Measurements from ENCODE around the gene DDR2.

The DDR2 gene

DNA sequence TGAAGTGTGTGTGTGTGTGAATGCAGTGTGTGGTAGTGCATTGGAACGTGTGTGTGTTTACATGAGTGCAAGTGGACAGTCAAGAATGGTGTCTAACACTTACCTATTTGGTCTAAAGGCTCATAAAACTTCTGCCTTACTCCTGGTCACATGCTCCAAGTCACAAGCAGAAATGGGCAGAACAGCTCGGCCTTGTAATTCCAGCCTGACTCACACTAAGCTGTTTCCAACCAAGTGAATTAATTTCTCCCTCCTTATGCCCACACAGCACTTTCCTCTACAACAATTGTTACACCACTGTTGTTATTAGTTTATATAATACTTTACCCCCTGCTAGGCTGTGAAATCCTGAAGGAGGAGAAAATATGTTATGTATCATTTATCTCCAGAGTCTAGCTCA lies 43.8 kb downstream of the DDR2 start:
- Histone ChIP-seq H3K36me3 (ENCODE audit: control insufficient read depth, insufficient read depth, low read length) (no peaks in the 10 kb centered on the region), H2BK120ac (ENCODE audit: low read depth, low read length) (no peak overlapping the region), H3K56ac (ENCODE audit: low read length) (no peak overlapping the region), H2BK15ac (replicated peaks; ENCODE audit: low read depth) (no peak overlapping the region), H3K79me1 (ENCODE audit: low read length) (no peaks in the 10 kb centered on the region), H4K8ac (ENCODE audit: low read depth, low read length) (no peak overlapping the region), H3K18ac (ENCODE audit: low read length) (no peak overlapping the region), H3K23ac (ENCODE audit: low read length) (no peak overlapping the region), H3K4ac (ENCODE audit: low read depth, low read length) (no peak overlapping the region), H3K4me3 (ENCODE audit: low read length) (no peak overlapping the region), H3K4me1 (ENCODE audit: control insufficient read depth, low read depth, low read length) (no peaks in the 10 kb centered on the region), H2BK5ac (ENCODE audit: low read length) (no peak overlapping the region), H2AK5ac (ENCODE audit: low read length) (no peak overlapping the region), H3K27me3 (ENCODE audit: insufficient read depth, low read length, poor library complexity) (no peaks in the 10 kb centered on the region), H3K79me2 (ENCODE audit: control insufficient read depth, insufficient read depth, low read length) (no peaks in the 10 kb centered on the region), H3K27ac (ENCODE audit: low read depth, low read length) (no peak overlapping the region), H4K5ac (ENCODE audit: low read length) (no peak overlapping the region), H3K9ac (ENCODE audit: low read length) (no peak overlapping the region), H3K4me2 (ENCODE audit: low read length) (no peak overlapping the region)
- no CpG with 5 or more reads among the region's 2 CpGs for WGBS (ENCODE audit: extremely low coverage, insufficient coverage, low lambda C conversion rate)
- DNase-seq = no peak

DNA sequence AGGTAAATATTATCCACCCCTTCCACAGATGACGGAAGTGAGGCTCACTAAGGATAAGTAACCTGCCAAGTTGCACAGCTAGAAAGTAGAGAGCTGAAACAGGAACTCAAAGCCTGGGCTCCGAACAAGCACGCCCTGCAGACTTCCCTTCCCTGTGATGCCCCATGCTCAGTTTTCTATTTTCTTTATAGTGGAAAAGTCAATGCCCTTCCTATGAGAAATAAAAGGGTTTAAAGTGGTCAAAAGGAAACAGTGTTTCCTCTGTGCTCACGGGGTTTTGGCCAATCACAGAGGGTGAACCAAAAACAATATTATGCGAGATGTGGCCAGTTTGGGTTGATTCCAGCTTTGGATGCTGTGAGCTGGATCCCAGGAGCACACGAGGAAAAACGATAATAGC lies 44.5 kb downstream of the DDR2 start:
- H3K56ac ChIP-seq (ENCODE audit: low read length) = no peak overlapping the region
- H2BK120ac ChIP-seq (ENCODE audit: low read depth, low read length) = no peak overlapping the region
- H3K27me3 ChIP-seq (ENCODE audit: insufficient read depth, low read length, poor library complexity) = no peaks in the 10 kb centered on the region
- H3K9ac ChIP-seq (ENCODE audit: low read length) = no peak overlapping the region
- no peak overlapping the region for H3K4ac ChIP-seq (ENCODE audit: low read depth, low read length)
- H3K4me3 ChIP-seq (ENCODE audit: low read length) = no peak overlapping the region
- H3K4me1 ChIP-seq (ENCODE audit: control insufficient read depth, low read depth, low read length) = no peaks in the 10 kb centered on the region
- no peak overlapping the region for H4K8ac ChIP-seq (ENCODE audit: low read depth, low read length)
- no CpG with 5 or more reads among the region's 7 CpGs for WGBS (ENCODE audit: extremely low coverage, insufficient coverage, low lambda C conversion rate)
- no peaks in the 10 kb centered on the region for H3K79me1 ChIP-seq (ENCODE audit: low read length)
- H4K5ac ChIP-seq (ENCODE audit: low read length) = no peak overlapping the region
- DNase-seq = no peak
- H3K4me2 ChIP-seq (ENCODE audit: low read length) = no peak overlapping the region
- H3K36me3 ChIP-seq (ENCODE audit: control insufficient read depth, insufficient read depth, low read length) = no peaks in the 10 kb centered on the region
- no peak overlapping the region for H3K18ac ChIP-seq (ENCODE audit: low read length)
- H3K27ac ChIP-seq (ENCODE audit: low read depth, low read length) = no peak overlapping the region
- H2BK15ac ChIP-seq (replicated peaks; ENCODE audit: low read depth) = no peak overlapping the region
- H2AK5ac ChIP-seq (ENCODE audit: low read length) = no peak overlapping the region
- no peak overlapping the region for H2BK5ac ChIP-seq (ENCODE audit: low read length)
- H3K79me2 ChIP-seq (ENCODE audit: control insufficient read depth, insufficient read depth, low read length) = no peaks in the 10 kb centered on the region
- H3K23ac ChIP-seq (ENCODE audit: low read length) = no peak overlapping the region

DNA sequence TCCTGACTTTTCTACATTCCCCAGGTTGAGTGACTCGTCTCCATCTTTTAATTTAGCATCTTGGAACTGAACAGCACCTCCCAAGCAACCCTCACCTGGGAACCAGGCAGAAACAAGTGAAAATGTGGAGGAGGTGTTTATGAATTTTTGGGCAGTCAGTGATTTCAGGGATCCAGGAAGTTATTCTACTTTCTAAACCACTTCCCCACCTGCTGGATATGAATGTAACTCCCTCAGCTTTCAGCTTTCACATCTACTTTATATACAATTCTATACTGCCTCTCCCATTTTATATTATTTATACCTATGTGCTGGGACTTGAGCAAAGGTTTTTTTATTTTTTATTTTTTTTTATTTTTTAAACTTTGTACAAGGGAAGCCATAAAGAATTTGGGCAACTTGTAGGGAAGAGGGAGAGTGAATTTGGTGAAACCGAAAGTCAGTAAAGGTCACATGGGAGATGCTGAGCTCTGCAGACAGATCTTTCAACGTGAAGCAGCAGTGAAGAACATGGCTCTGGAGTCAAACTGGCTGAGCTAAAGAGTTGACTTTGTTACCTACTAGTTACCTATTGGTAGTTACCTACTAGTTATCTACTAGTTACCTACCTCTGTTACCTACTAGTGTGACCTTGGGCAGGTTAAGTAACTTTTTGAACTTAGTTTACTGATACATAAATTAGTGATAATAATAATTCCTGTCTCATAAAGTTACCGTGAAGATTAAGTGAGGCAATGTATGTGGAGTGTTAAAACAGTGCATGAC lies 45.5 kb downstream of the DDR2 start:
- H2AK5ac ChIP-seq (ENCODE audit: low read length) = no peak overlapping the region
- no peaks in the 10 kb centered on the region for H3K79me2 ChIP-seq (ENCODE audit: control insufficient read depth, insufficient read depth, low read length)
- no CpG with 5 or more reads among the region's 4 CpGs for WGBS (ENCODE audit: extremely low coverage, insufficient coverage, low lambda C conversion rate)
- H2BK120ac ChIP-seq (ENCODE audit: low read depth, low read length) = no peak overlapping the region
- no peak overlapping the region for H2BK5ac ChIP-seq (ENCODE audit: low read length)
- no peak overlapping the region for H3K9ac ChIP-seq (ENCODE audit: low read length)
- no peak overlapping the region for H3K18ac ChIP-seq (ENCODE audit: low read length)
- H3K56ac ChIP-seq (ENCODE audit: low read length) = no peak overlapping the region
- H3K27me3 ChIP-seq (ENCODE audit: insufficient read depth, low read length, poor library complexity) = no peaks in the 10 kb centered on the region
- H2BK15ac ChIP-seq (replicated peaks; ENCODE audit: low read depth) = no peak overlapping the region
- no peak overlapping the region for H3K23ac ChIP-seq (ENCODE audit: low read length)
- H4K5ac ChIP-seq (ENCODE audit: low read length) = no peak overlapping the region
- no peak overlapping the region for H3K4me3 ChIP-seq (ENCODE audit: low read length)
- H3K4me1 ChIP-seq (ENCODE audit: control insufficient read depth, low read depth, low read length) = no peaks in the 10 kb centered on the region
- H3K4ac ChIP-seq (ENCODE audit: low read depth, low read length) = no peak overlapping the region
- no peak for DNase-seq
- H3K79me1 ChIP-seq (ENCODE audit: low read length) = no peaks in the 10 kb centered on the region
- H4K8ac ChIP-seq (ENCODE audit: low read depth, low read length) = no peak overlapping the region
- no peak overlapping the region for H3K4me2 ChIP-seq (ENCODE audit: low read length)
- H3K36me3 ChIP-seq (ENCODE audit: control insufficient read depth, insufficient read depth, low read length) = no peaks in the 10 kb centered on the region
- H3K27ac ChIP-seq (ENCODE audit: low read depth, low read length) = no peak overlapping the region

GRCh38 chr1:162678439-162678838 lies 46.2 kb downstream of the DDR2 start:
- Histone ChIP-seq H3K79me2 (ENCODE audit: control insufficient read depth, insufficient read depth, low read length) (no peaks in the 10 kb centered on the region), H3K56ac (ENCODE audit: low read length) (peak overlapping the region; percentile 15), H2AK5ac (ENCODE audit: low read length) (no peak overlapping the region), H4K8ac (ENCODE audit: low read depth, low read length) (no peak overlapping the region), H3K9ac (ENCODE audit: low read length) (no peak overlapping the region), H2BK5ac (ENCODE audit: low read length) (no peak overlapping the region), H3K18ac (ENCODE audit: low read length) (no peak overlapping the region), H3K4me3 (ENCODE audit: low read length) (no peak overlapping the region), H4K5ac (ENCODE audit: low read length) (no peak overlapping the region), H2BK120ac (ENCODE audit: low read depth, low read length) (no peak overlapping the region), H3K4ac (ENCODE audit: low read depth, low read length) (no peak overlapping the region), H3K4me1 (ENCODE audit: control insufficient read depth, low read depth, low read length) (no peaks in the 10 kb centered on the region), H3K36me3 (ENCODE audit: control insufficient read depth, insufficient read depth, low read length) (no peaks in the 10 kb centered on the region), H3K23ac (ENCODE audit: low read length) (no peak overlapping the region), H3K27me3 (ENCODE audit: insufficient read depth, low read length, poor library complexity) (no peaks in the 10 kb centered on the region), H2BK15ac (replicated peaks; ENCODE audit: low read depth) (no peak overlapping the region), H3K79me1 (ENCODE audit: low read length) (no peaks in the 10 kb centered on the region), H3K4me2 (ENCODE audit: low read length) (no peak overlapping the region), H3K27ac (ENCODE audit: low read depth, low read length) (no peak overlapping the region)
- WGBS (ENCODE audit: extremely low coverage, insufficient coverage, low lambda C conversion rate) = no CpG with 5 or more reads among the region's 4 CpGs
- no peak for DNase-seq

- no peak overlapping the region for H3K18ac ChIP-seq (ENCODE audit: low read length)
These were observed 47.0 kb downstream of the DDR2 start for GRCh38 chr1:162679298-162679697.

More at GRCh38 chr1:162679298-162679697, 47.0 kb downstream of the DDR2 start:
- H3K4me1 ChIP-seq (ENCODE audit: control insufficient read depth, low read depth, low read length) = no peaks in the 10 kb centered on the region
- H3K27ac ChIP-seq (ENCODE audit: low read depth, low read length) = no peak overlapping the region
- WGBS (ENCODE audit: extremely low coverage, insufficient coverage, low lambda C conversion rate) = no CpG with 5 or more reads among the region's 1 CpG
- H3K23ac ChIP-seq (ENCODE audit: low read length) = no peak overlapping the region
- H2BK5ac ChIP-seq (ENCODE audit: low read length) = no peak overlapping the region
- no peak overlapping the region for H2BK15ac ChIP-seq (replicated peaks; ENCODE audit: low read depth)
- no peak overlapping the region for H3K4me3 ChIP-seq (ENCODE audit: low read length)
- no peaks in the 10 kb centered on the region for H3K36me3 ChIP-seq (ENCODE audit: control insufficient read depth, insufficient read depth, low read length)
- H2AK5ac ChIP-seq (ENCODE audit: low read length) = no peak overlapping the region
- no peak overlapping the region for H2BK120ac ChIP-seq (ENCODE audit: low read depth, low read length)
- no peak overlapping the region for H3K4ac ChIP-seq (ENCODE audit: low read depth, low read length)
- H3K79me1 ChIP-seq (ENCODE audit: low read length) = no peaks in the 10 kb centered on the region
- no peaks in the 10 kb centered on the region for H3K79me2 ChIP-seq (ENCODE audit: control insufficient read depth, insufficient read depth, low read length)
- no peak overlapping the region for H4K8ac ChIP-seq (ENCODE audit: low read depth, low read length)
- H4K5ac ChIP-seq (ENCODE audit: low read length) = no peak overlapping the region
- no peak overlapping the region for H3K56ac ChIP-seq (ENCODE audit: low read length)
- no peak overlapping the region for H3K4me2 ChIP-seq (ENCODE audit: low read length)
- no peak overlapping the region for H3K9ac ChIP-seq (ENCODE audit: low read length)
- H3K27me3 ChIP-seq (ENCODE audit: insufficient read depth, low read length, poor library complexity) = no peaks in the 10 kb centered on the region
- no peak for DNase-seq

All from mesendoderm (in vitro differentiated cells).